Left lung (tissue), 10 donors: Measurements from ENCODE around the gene USHBP1. TPM values are rescaled to one million over a fixed set of nuclear protein-coding genes. Genes with fewer than 3 reads are reported as not detected.
A peak's percentile ranks its signal among the peaks of the same experiment; 100 is the strongest.
"Not testable (repeated sequence)": the region's sequence is repeated elsewhere in the genome, so short reads cannot be mapped to it uniquely, and the experiment has no call there.

Experiments used
- ATAC-seq: fragments of 200-7000 bp; cut with Tn5 transposase; one replicate; pipeline ENCODE4 v1.9.1; 2020; ENCODE audit warnings: moderate library complexity
- DNase-seq, 4 donors: peaks; one replicate each; pipeline ENCODE4 v3.0.0-alpha.2; 2013 to 2020
- H3K27ac ChIP-seq, 2 donors: fragments of 200-600 bp; sonication (generic) in 1 of 2; one replicate each; pipeline versions ENCODE4 v1.5.0 to v1.8.0; 2020 to 2021
- H3K27me3 ChIP-seq, 2 donors: fragments of 200-600 bp; sonication (generic) in 1 of 2; one replicate each; pipeline versions ENCODE4 v1.5.0 to v1.8.0; 2020 to 2021
- H3K36me3 ChIP-seq, 2 donors: fragments of 200-600 bp; sonication (generic) in 1 of 2; one replicate each; pipeline versions ENCODE4 v1.5.0 to v1.8.0; 2020 to 2021
- H3K4me1 ChIP-seq, 2 donors: fragments of 200-600 bp; one replicate each; pipeline ENCODE4 v1.8.0; 2021
- H3K4me3 ChIP-seq, 2 donors: fragments of 200-600 bp; sonication (generic) in 1 of 2; one replicate each; pipeline versions ENCODE4 v1.5.0 to v1.8.0; 2020 to 2021; ENCODE audit warnings: mild to moderate bottlenecking in 1 of 2
- H3K9me3 ChIP-seq, 2 donors: fragments of 200-600 bp; sonication (generic) in 1 of 2; one replicate each; pipeline versions ENCODE4 v1.5.0 to v1.8.0; 2020 to 2021
- intact Hi-C, 2 donors: fragments of 100-400 bp; cut with DNase I; formaldehyde crosslinking; loops; one replicate each; pipeline versions ENCODE4 v1.11.2 to v1.14.2; 2022
- polyA plus RNA-seq, 6 donors: library from polyadenylated mRNA; unstranded; fragments of 120-200 nt; gene quantifications; one replicate each; pipeline ENCODE4 v1.2.1, GENCODE V29; 2013; ENCODE audit not compliant: insufficient read length in 6 of 6
- total RNA-seq, 2 donors: library from RNA; stranded (reverse); fragmentation: NEBNext Ultra II Directional; extraction: Animal tissue kit (Norgen Biotek cat#: 25700); gene quantifications; one replicate each; pipeline ENCODE4 v1.2.1, GENCODE V29; 2021
- TF ChIP-seq, protein P1 (sequence below), 2 donors: fragments of 200-600 bp; sonication (generic) in 1 of 2; IDR thresholded peaks; one replicate each; pipeline versions ENCODE4 v1.5.0 to v1.8.0; 2021; ENCODE audit warnings: antibody characterized with exemption in 2 of 2
- donor health status: DM: no; HTN: yes; CAD: no.
- donor health status: DM: no; HTN: no; CAD: no.

Gene USHBP1
- total and polyA plus RNA-seq, 8 donors, result 4.8 to 13.3 (median 10.8) TPM

GRCh38 chr19:17296273-17296672 is 31.7 kb upstream of the USHBP1 start:
- ATAC-seq, result no peak
- H3K36me3 ChIP-seq, result peaks cover 0 to 30% of the 10 kb centered on the region in 2 donors

DNA sequence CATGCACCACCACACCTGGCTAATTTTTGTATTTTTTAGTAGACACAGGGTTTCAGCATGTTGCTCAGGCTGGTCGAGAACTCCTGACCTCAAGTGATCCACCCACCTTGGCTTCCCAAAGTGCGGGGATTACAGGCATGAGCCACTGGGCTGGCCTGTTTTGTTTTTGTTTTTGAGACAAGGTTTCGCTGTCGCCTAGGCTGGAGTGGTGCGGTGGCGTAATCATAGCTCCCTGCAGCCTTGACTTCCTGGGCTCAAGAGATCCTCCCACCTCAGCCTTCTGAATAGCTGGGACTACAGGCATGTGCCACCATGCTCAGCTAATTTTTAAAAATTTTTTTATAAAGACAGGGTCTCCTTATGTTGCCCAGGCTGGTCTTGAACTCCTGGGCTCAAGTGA is 31.0 kb upstream of the USHBP1 start:
- intact Hi-C loops, result not testable (repeated sequence)

More at GRCh38 chr19:17296273-17296672, 31.7 kb upstream of the USHBP1 start:
- TF ChIP-seq, protein P1, sequence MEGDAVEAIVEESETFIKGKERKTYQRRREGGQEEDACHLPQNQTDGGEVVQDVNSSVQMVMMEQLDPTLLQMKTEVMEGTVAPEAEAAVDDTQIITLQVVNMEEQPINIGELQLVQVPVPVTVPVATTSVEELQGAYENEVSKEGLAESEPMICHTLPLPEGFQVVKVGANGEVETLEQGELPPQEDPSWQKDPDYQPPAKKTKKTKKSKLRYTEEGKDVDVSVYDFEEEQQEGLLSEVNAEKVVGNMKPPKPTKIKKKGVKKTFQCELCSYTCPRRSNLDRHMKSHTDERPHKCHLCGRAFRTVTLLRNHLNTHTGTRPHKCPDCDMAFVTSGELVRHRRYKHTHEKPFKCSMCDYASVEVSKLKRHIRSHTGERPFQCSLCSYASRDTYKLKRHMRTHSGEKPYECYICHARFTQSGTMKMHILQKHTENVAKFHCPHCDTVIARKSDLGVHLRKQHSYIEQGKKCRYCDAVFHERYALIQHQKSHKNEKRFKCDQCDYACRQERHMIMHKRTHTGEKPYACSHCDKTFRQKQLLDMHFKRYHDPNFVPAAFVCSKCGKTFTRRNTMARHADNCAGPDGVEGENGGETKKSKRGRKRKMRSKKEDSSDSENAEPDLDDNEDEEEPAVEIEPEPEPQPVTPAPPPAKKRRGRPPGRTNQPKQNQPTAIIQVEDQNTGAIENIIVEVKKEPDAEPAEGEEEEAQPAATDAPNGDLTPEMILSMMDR (IDR thresholded peaks at IDR 0.05), result no peak
- H3K27me3 ChIP-seq, result no peaks in the 10 kb centered on the region
- DNase-seq, result no peak
- H3K4me3 ChIP-seq, result no peak overlapping the region
- H3K4me1 ChIP-seq, result peaks cover 3 to 27% of the 10 kb centered on the region in 2 donors
- H3K9me3 ChIP-seq, result peaks cover 0 to 5% of the 10 kb centered on the region in 2 donors
- H3K27ac ChIP-seq, result no peak overlapping the region
- intact Hi-C loops, result no loop called here

GRCh38 chr19:17294051-17294891 is 29.7 kb upstream of the USHBP1 start:
- Histone ChIP-seq H3K4me3 (no peak overlapping the region), H3K27me3 (no peaks in the 10 kb centered on the region), H3K27ac (no peak overlapping the region), H3K4me1 (peaks cover 3 to 23% of the 10 kb centered on the region in 2 donors), H3K36me3 (peaks cover 0 to 22% of the 10 kb centered on the region in 2 donors), H3K9me3 (peaks cover 0 to 5% of the 10 kb centered on the region in 2 donors)
- ATAC-seq (no peak), DNase-seq (peak in 1 of 4 donors; percentile 83)
- intact Hi-C loops, result loop anchor here in 1 of 2 donors (5.0 kb wide), 1 partner anchor 88 kb away; no protein-coding TSS in a partner anchor
- TF ChIP-seq, protein P1 (IDR thresholded peaks at IDR 0.05), result no peak

More for the DNA sequence above, 31.0 kb upstream of the USHBP1 start:
- ATAC-seq, H3K4me3 ChIP-seq, H3K9me3 ChIP-seq, H3K27me3 ChIP-seq, H3K27ac ChIP-seq, DNase-seq: not testable (repeated sequence)
- peaks cover 3 to 24% of the 10 kb centered on the region in 2 donors for H3K4me1 ChIP-seq
- H3K36me3 ChIP-seq, result peaks cover 0 to 25% of the 10 kb centered on the region in 2 donors

DNA sequence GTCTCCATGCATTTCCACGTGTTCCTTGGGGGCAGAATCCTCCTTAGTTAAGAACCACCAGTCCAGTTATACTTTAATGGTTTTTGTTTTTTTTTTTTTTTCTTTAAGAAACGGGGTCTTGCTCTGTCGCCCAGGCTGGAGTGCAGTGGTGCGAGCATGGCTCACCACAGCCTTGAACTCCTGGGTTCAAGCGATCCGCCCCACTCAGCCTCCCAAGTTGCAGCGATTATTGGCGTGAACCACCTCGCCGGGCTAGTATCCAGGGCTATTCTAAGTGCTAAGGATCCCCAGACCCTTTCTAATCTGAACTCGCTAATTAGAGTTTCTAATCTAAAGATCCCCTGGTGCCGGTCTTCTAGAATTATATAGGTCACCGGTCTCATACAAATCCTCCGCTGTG is 29.1 kb upstream of the USHBP1 start:
- ATAC-seq, result no peak
- Histone ChIP-seq H3K4me1 (peaks cover 3 to 23% of the 10 kb centered on the region in 2 donors), H3K9me3 (peaks cover 0 to 5% of the 10 kb centered on the region in 2 donors), H3K27me3 (no peaks in the 10 kb centered on the region), H3K27ac (no peak overlapping the region), H3K36me3 (peaks cover 0 to 18% of the 10 kb centered on the region in 2 donors), H3K4me3 (no peak overlapping the region)
- TF ChIP-seq, protein P1 (IDR thresholded peaks at IDR 0.05), result no peak
- DNase-seq, result no peak
- intact Hi-C loops, result loop anchor here in 1 of 2 donors (5.0 kb wide), 1 partner anchor 89 kb away; no protein-coding TSS in a partner anchor

GRCh38 chr19:17292301-17293074 is 27.9 kb upstream of the USHBP1 start:
- intact Hi-C loops, result loop anchor here in 1 of 2 donors (5.0 kb wide), 1 partner anchor 90 kb away; no protein-coding TSS in a partner anchor
- ATAC-seq (peak; percentile 97), DNase-seq (peak in 3 of 4 donors; percentile 76 to 94 (median 79))
- TF ChIP-seq, protein P1 (IDR thresholded peaks at IDR 0.05), result peak; percentile 54 to 70
- Histone ChIP-seq H3K4me1 (peaks cover 3 to 23% of the 10 kb centered on the region in 2 donors), H3K27ac (peak overlapping the region in 1 of 2 donors; percentile 43), H3K36me3 (peaks cover 0 to 7% of the 10 kb centered on the region in 2 donors), H3K9me3 (no peaks in the 10 kb centered on the region), H3K27me3 (no peaks in the 10 kb centered on the region), H3K4me3 (peak overlapping the region; percentile 49 to 54)
